NCI-H345 treated with DMSO at 0.1 percent for 48 hours (cell line): ENCODE results near the gene ZNF429.
"Not testable (repeated sequence)": the region's sequence is repeated elsewhere in the genome, so short reads cannot be mapped to it uniquely, and the experiment has no call there.

Experiments
- DNase-seq: peaks from one replicate; lab custom pipeline; 2025; ENCODE audit not compliant: unreplicated experiment; lab: John Stamatoyannopoulos, UW

ZNF429 gene

GRCh38 chr19:21513651-21514050, 8.2 kb downstream of the ZNF429 start:
- DNase-seq: no peak

GRCh38 chr19:21519488-21519887, 14.1 kb downstream of the ZNF429 start:
- DNase-seq: no peak

- no peak for DNase-seq
Measured at GRCh38 chr19:21532904-21533303, 27.5 kb downstream of the ZNF429 start.

- not testable (repeated sequence) for DNase-seq
Measured at GRCh38 chr19:21536741-21537290, 31.4 kb downstream of the ZNF429 start.

GRCh38 chr19:21559444-21559843, 54.0 kb downstream of the ZNF429 start:
- DNase-seq: no peak

GRCh38 chr19:21564406-21564805, 59.0 kb downstream of the ZNF429 start:
- DNase-seq: no peak

GRCh38 chr19:21566073-21566472, 60.7 kb downstream of the ZNF429 start:
- DNase-seq: no peak

GRCh38 chr19:21567806-21568205, 62.4 kb downstream of the ZNF429 start:
- DNase-seq: not testable (repeated sequence)

- DNase-seq: no peak
Measured at GRCh38 chr19:21568816-21569493, 63.6 kb downstream of the ZNF429 start.

- no peak for DNase-seq
Measured at GRCh38 chr19:21569494-21569865, 64.1 kb downstream of the ZNF429 start.

- DNase-seq: no peak
Measured at GRCh38 chr19:21571316-21571715, 65.9 kb downstream of the ZNF429 start.

- no peak for DNase-seq
Measured at GRCh38 chr19:21574607-21575006, 69.2 kb downstream of the ZNF429 start.

GRCh38 chr19:21576481-21576880, 71.1 kb downstream of the ZNF429 start:
- no peak for DNase-seq

- no peak for DNase-seq
Measured at GRCh38 chr19:21580101-21580500, 74.7 kb downstream of the ZNF429 start.

GRCh38 chr19:21580818-21581217, 75.4 kb downstream of the ZNF429 start:
- DNase-seq: no peak

GRCh38 chr19:21581646-21582240, 76.3 kb downstream of the ZNF429 start:
- DNase-seq: no peak

- DNase-seq: no peak
Measured at GRCh38 chr19:21584537-21584936, 79.1 kb downstream of the ZNF429 start.

- no peak for DNase-seq
Measured at GRCh38 chr19:21585281-21585890, 80.0 kb downstream of the ZNF429 start.

- DNase-seq: no peak
Measured at GRCh38 chr19:21586311-21587116, 81.1 kb downstream of the ZNF429 start.

GRCh38 chr19:21587117-21587461, 81.7 kb downstream of the ZNF429 start:
- DNase-seq: no peak

GRCh38 chr19:21587549-21587948, 82.1 kb downstream of the ZNF429 start:
- DNase-seq: no peak
